GM23338 (cell line): ENCODE measurements around the gene LCLAT1. TPM values are rescaled to one million over a fixed set of nuclear protein-coding genes. Genes with fewer than 3 reads are reported as not detected.
A peak's percentile ranks its signal among the peaks of the same experiment; 100 is the strongest.

Source experiments
- ATAC-seq: fragments of 200-7000 bp; cut with Tn5 transposase; 3 replicates; pipeline ENCODE4 v1.9.1; 2020
- DNase-seq: peaks from one replicate; pipeline ENCODE4 v3.0.0-alpha.2; 2015; ENCODE audit warnings: low spot score
- H2AFZ ChIP-seq: fragments of 200-600 bp; sonication (generic); 2 replicates; pipeline ENCODE4 v1.8.0; 2016; ENCODE audit warnings: antibody characterized with exemption, mild to moderate bottlenecking, moderate library complexity
- H3F3A ChIP-seq: fragments of 200-600 bp; sonication (generic); replicated peaks from 2 replicates; pipeline ENCODE4 v1.8.0; 2017; ENCODE audit warnings: antibody characterized with exemption, mixed run types, low read depth
- H3K27ac ChIP-seq: fragments of 200-600 bp; sonication (generic); 2 replicates; pipeline ENCODE4 v1.6.1; 2016; ENCODE audit warnings: low read depth
- H3K27me3 ChIP-seq: fragments of 200-600 bp; sonication (generic); 2 replicates; pipeline ENCODE4 v1.8.0; 2016; ENCODE audit warnings: mild to moderate bottlenecking, mixed run types, moderate library complexity; ENCODE audit not compliant: insufficient read depth
- H3K36me3 ChIP-seq: fragments of 200-600 bp; sonication (generic); 2 replicates; pipeline ENCODE4 v1.8.0; 2016; ENCODE audit warnings: mild to moderate bottlenecking; ENCODE audit not compliant: insufficient read depth
- H3K4me1 ChIP-seq: fragments of 200-600 bp; sonication (generic); 2 replicates; pipeline ENCODE4 v1.8.0; 2016; ENCODE audit warnings: mild to moderate bottlenecking, moderate library complexity; ENCODE audit not compliant: insufficient read depth
- H3K4me2 ChIP-seq: fragments of 200-600 bp; sonication (generic); 2 replicates; pipeline ENCODE4 v1.7.1; 2017; ENCODE audit warnings: mixed run types
- H3K4me3 ChIP-seq: fragments of 200-600 bp; sonication (generic); 2 replicates; pipeline ENCODE4 v1.6.1; 2016; ENCODE audit warnings: mixed run types
- H3K79me2 ChIP-seq: fragments of 200-600 bp; sonication (generic); replicated peaks from 2 replicates; pipeline ENCODE4 v1.8.0; 2017; ENCODE audit warnings: mild to moderate bottlenecking; ENCODE audit not compliant: insufficient read depth
- H3K9me2 ChIP-seq: fragments of 200-600 bp; sonication (generic); 2 replicates; pipeline ENCODE4 v1.8.0; 2017; ENCODE audit not compliant: insufficient read depth
- H4K20me1 ChIP-seq: fragments of 200-600 bp; sonication (generic); replicated peaks from 2 replicates; pipeline ENCODE4 v1.8.0; 2017; ENCODE audit warnings: mild to moderate bottlenecking; ENCODE audit not compliant: insufficient read depth
- H3K27ac Mint-ChIP-seq: 2 replicates; pipeline ENCODE4 v1.8.0; 2020; ENCODE audit warnings: inconsistent platforms, mild to moderate bottlenecking, moderate library complexity, mixed read lengths
- H3K27me3 Mint-ChIP-seq: 3 replicates; pipeline ENCODE4 v1.8.0; 2022; ENCODE audit warnings: low read depth, mild to moderate bottlenecking, moderate library complexity, mixed read lengths, inconsistent platforms; ENCODE audit not compliant: insufficient read depth, poor library complexity
- H3K36me3 Mint-ChIP-seq: 3 replicates; pipeline ENCODE4 v1.8.0; 2021; ENCODE audit warnings: low read depth, mild to moderate bottlenecking, inconsistent platforms, moderate library complexity, mixed read lengths
- H3K4me1 Mint-ChIP-seq: 3 replicates; pipeline ENCODE4 v1.8.0; 2020; ENCODE audit warnings: mild to moderate bottlenecking, inconsistent platforms, mixed read lengths
- H3K4me3 Mint-ChIP-seq: 3 replicates; pipeline ENCODE4 v1.8.0; 2021; ENCODE audit warnings: moderate library complexity, mild to moderate bottlenecking, inconsistent platforms, mixed read lengths
- H3K9me3 Mint-ChIP-seq: 3 replicates; pipeline ENCODE4 v1.8.0; 2020; ENCODE audit warnings: moderate library complexity, mild to moderate bottlenecking, inconsistent platforms, mixed read lengths
- CTCF ChIP-seq, 2 experiments: fragments of 200-600 bp in 1 of 2; sonication (generic) in 1 of 2; conservative IDR thresholded peaks; 2 replicates each; pipeline versions ENCODE4 v1.5.1 to v1.6.1; 2016 to 2017; ENCODE audit warnings: antibody characterized with exemption in 2 of 2, low read depth in 2 of 2, mild to moderate bottlenecking in 2 of 2, moderate library complexity in 1 of 2
- REST ChIP-seq: IDR thresholded peaks from one replicate; pipeline ENCODE4 v1.6.1; 2018; ENCODE audit warnings: antibody characterized with exemption; ENCODE audit not compliant: unreplicated experiment
- polyA plus RNA-seq: library from polyadenylated mRNA; unstranded; fragments of >200 nt; fragmentation: Nextera tagmentation; extraction: Ambion mirVana; gene quantifications from 2 replicates; pipeline ENCODE4 v1.2.1, GENCODE V29; 2016
- total RNA-seq: library from RNA; depleted of rRNA; stranded (reverse); fragments of >200 nt; shearing (Covaris generic); gene quantifications from 2 replicates; pipeline ENCODE4 v1.2.3, GENCODE V29; 2014

The LCLAT1 gene
- total and polyA plus RNA-seq, 2 experiments from 2014 or later = 11.5 to 30.1 TPM

DNA sequence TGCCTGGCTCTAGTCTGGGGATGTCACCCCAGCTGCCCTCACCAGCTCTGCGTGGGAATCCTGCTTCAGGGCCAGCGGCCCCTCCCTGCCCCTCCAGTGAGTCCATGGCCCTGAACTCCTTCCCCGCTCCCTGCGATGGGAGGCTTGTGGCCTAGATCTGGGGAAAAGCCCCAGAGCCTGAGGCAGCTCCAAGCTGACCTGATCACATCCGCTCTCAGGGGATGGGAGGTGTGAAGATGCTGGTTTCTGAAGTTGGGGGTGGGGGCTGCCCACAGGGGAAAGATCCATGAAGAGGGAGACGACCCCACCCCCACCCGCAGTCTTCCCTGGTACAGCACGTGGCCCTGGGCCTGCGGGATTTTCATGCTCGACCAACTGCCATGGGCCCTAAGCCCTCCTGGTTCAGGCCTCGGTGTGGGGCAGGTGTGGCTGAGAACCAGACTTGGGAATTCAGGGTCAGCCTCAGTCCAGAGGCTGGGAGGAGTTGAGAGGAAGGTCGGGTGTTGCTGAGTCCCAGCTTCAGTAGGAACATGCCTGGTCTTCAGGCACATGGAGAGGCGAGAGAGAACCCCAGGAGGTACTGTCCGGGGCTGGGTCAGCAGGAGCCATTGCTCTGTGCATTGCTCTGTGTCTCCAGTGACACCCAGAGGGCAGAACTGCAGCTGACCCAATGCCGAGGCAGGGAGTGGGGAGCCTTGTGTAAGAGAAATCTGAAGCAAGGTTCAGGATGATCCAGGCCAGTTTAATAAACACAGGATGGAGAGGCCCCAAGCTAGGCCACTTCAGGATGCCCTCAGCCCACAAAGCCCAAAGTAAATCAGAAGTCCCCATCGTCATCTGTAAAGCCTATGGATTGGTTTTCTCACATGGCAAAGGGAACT is 245.1 kb downstream of the LCLAT1 start:
- Mint-ChIP-seq H3K9me3 (peaks cover 7% of the 10 kb centered on the region; the same call in 2 of the 3 replicates), H3K27ac (no peak overlapping the region)
- ATAC-seq = peak; percentile 66

More for the DNA sequence above, 245.1 kb downstream of the LCLAT1 start:
- Histone ChIP-seq H3K9me2 (no peaks in the 10 kb centered on the region), H3K4me1 (peaks cover 2% of the 10 kb centered on the region; the same call in 1 of the 2 replicates), H3K36me3 (no peaks in the 10 kb centered on the region), H3K4me3 (no peak overlapping the region), H3K27me3 (no peaks in the 10 kb centered on the region), H3K4me2 (no peak overlapping the region), H3K79me2 (no peaks in the 10 kb centered on the region), H2AFZ (no peak overlapping the region), H3F3A (no peaks in the 10 kb centered on the region), H3K27ac (no peak overlapping the region), H4K20me1 (no peaks in the 10 kb centered on the region)
- DNase-seq = no peak
- TF ChIP-seq REST (no peak), CTCF (conservative IDR thresholded peaks at IDR 0.05; ENCODE audit: low read depth in 2 of 2) (peak in 1 of 2 experiments; percentile 58; a peak in 2 of 4 replicates)
- no peaks in the 10 kb centered on the region; the same call in 2 of the 3 replicates for H3K36me3 Mint-ChIP-seq
- no peaks in the 10 kb centered on the region; the same call in 2 of the 3 replicates for H3K4me1 Mint-ChIP-seq
- peaks cover 4% of the 10 kb centered on the region for H3K27me3 Mint-ChIP-seq
- no peak overlapping the region for H3K4me3 Mint-ChIP-seq
